ENCODE measurements around the gene HTR2C. TPM values are rescaled to one million over a fixed set of nuclear protein-coding genes. Genes with fewer than 3 reads are reported as not detected.

HTR2C gene
- total RNA-seq, 4 donors from 2014 or later = not detected

GRCh38 chrX:114709406-114709805, 125.5 kb downstream of the HTR2C start:
- H3K4me1 ChIP-seq = no peaks in the 10 kb centered on the region
- 25 to 26% methylated on average over 1 of the region's 1 CpG for WGBS, 2 donors
- intact Hi-C loops (cut with DNase I) = no loop called here
- H3K4me3 ChIP-seq = no peak overlapping the region
- no peak for DNase-seq
- TF ChIP-seq CTCF (IDR thresholded peaks at IDR 0.05) (no peak), POLR2A (IDR thresholded peaks at IDR 0.05) (no peak)
- H3K27me3 ChIP-seq = peaks cover 0 to 5% (median 0%) of the 10 kb centered on the region in 4 donors
- no peaks in the 10 kb centered on the region for H3K9me3 ChIP-seq
- H3K27ac ChIP-seq = no peak overlapping the region
- no peaks in the 10 kb centered on the region for H3K36me3 ChIP-seq

DNA sequence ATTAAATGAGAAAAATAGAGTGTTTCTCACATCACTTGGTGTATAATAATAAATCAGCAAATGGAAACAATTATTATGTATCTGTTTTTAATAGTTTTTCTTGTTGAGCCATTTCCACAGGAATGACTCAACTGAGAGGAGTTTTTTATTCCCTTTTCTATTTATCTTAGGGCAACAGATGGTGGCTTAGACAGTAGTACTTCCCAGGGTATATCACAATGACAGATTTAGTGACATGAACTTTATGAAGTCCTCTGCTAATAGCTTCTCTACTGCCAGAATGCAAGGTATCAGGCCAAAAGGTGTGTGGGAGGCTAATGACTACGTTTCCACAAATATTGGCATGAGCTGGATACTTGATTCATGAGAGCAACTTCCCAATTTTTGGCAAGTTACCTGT, 126.7 kb downstream of the HTR2C start:
- DNase-seq = no peak
- TF ChIP-seq CTCF (IDR thresholded peaks at IDR 0.05) (no peak), POLR2A (IDR thresholded peaks at IDR 0.05) (no peak)
- H3K4me3 ChIP-seq = no peak overlapping the region
- no peak overlapping the region for H3K27ac ChIP-seq
- 0 to 67% methylated on average over 1 of the region's 1 CpG for WGBS, 2 donors
- intact Hi-C loops (cut with DNase I) = no loop called here
- H3K27me3 ChIP-seq = peaks cover 0 to 5% (median 0%) of the 10 kb centered on the region in 4 donors
- no peaks in the 10 kb centered on the region for H3K36me3 ChIP-seq
- no peaks in the 10 kb centered on the region for H3K9me3 ChIP-seq
- H3K4me1 ChIP-seq = no peaks in the 10 kb centered on the region

DNA sequence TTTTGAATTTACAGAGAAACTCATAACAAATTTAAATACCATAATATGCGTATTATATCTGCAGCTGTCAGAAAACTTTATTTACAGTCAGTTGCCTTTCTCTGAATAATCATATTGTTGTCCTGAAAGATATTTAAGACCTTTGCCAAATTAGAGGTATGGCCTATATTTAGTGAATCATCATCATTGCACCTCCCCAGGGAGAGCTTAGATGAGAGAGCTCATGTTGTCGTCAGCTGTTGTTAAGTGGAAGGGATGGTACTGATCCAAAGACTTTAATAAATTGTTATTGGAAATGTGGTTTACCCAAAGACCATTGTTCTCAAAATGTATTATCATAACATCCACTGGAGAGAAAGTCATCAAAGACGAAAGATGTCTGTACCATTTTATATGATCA, 128.6 kb downstream of the HTR2C start:
- no peak for DNase-seq
- peaks cover 0 to 5% (median 0%) of the 10 kb centered on the region in 4 donors for H3K27me3 ChIP-seq
- H3K4me1 ChIP-seq = no peaks in the 10 kb centered on the region
- no peak overlapping the region for H3K4me3 ChIP-seq
- H3K36me3 ChIP-seq = no peaks in the 10 kb centered on the region
- 64 to 78% methylated on average over 3 of the region's 3 CpGs for WGBS, 2 donors
- no peaks in the 10 kb centered on the region for H3K9me3 ChIP-seq
- no peak for TF ChIP-seq POLR2A (IDR thresholded peaks at IDR 0.05)
- TF ChIP-seq CTCF (IDR thresholded peaks at IDR 0.05) = no peak
- no peak overlapping the region for H3K27ac ChIP-seq
- intact Hi-C loops (cut with DNase I) = no loop called here

DNA sequence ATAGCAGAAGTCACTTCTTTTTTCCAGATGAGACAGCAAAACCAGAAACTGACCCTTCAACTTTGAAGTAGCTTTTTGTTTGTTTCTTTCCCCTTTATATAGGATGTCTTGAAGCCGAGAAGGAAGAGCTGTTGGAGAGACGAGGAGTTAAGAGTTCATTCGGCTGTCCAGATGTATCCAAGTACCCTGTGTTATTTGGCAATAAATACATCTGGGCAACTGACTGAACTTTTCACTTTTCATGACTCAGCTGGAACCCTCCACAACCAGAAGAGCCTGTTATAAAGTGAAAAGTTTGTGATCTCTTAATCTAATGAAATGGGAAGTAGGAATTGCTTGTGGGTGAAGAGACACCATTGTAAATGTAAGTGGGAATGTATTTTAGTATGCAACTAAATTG, 131.2 kb downstream of the HTR2C start:
- H3K27ac ChIP-seq = no peak overlapping the region
- H3K4me1 ChIP-seq = no peaks in the 10 kb centered on the region
- 38 to 58% methylated on average over 3 of the region's 3 CpGs for WGBS, 2 donors
- intact Hi-C loops (cut with DNase I) = no loop called here
- H3K27me3 ChIP-seq = peaks cover 0 to 5% (median 0%) of the 10 kb centered on the region in 4 donors
- no peak for DNase-seq
- no peaks in the 10 kb centered on the region for H3K9me3 ChIP-seq
- no peaks in the 10 kb centered on the region for H3K36me3 ChIP-seq
- no peak overlapping the region for H3K4me3 ChIP-seq
- no peak for TF ChIP-seq CTCF (IDR thresholded peaks at IDR 0.05)
- TF ChIP-seq POLR2A (IDR thresholded peaks at IDR 0.05) = no peak

- Histone ChIP-seq H3K36me3 (no peaks in the 10 kb centered on the region), H3K4me1 (no peaks in the 10 kb centered on the region), H3K4me3 (no peak overlapping the region), H3K9me3 (no peaks in the 10 kb centered on the region), H3K27ac (no peak overlapping the region), H3K27me3 (no peaks in the 10 kb centered on the region)
- WGBS, 2 donors = 36 to 40% methylated on average over 6 of the region's 6 CpGs
- no peak for TF ChIP-seq CTCF (IDR thresholded peaks at IDR 0.05)
- no peak for TF ChIP-seq POLR2A (IDR thresholded peaks at IDR 0.05)
- intact Hi-C loops (cut with DNase I) = no loop called here
- no peak for DNase-seq
Measured at GRCh38 chrX:114717921-114718320, 134.0 kb downstream of the HTR2C start.
